ENCODE results near the gene ROBO1.

Gene ROBO1

DNA sequence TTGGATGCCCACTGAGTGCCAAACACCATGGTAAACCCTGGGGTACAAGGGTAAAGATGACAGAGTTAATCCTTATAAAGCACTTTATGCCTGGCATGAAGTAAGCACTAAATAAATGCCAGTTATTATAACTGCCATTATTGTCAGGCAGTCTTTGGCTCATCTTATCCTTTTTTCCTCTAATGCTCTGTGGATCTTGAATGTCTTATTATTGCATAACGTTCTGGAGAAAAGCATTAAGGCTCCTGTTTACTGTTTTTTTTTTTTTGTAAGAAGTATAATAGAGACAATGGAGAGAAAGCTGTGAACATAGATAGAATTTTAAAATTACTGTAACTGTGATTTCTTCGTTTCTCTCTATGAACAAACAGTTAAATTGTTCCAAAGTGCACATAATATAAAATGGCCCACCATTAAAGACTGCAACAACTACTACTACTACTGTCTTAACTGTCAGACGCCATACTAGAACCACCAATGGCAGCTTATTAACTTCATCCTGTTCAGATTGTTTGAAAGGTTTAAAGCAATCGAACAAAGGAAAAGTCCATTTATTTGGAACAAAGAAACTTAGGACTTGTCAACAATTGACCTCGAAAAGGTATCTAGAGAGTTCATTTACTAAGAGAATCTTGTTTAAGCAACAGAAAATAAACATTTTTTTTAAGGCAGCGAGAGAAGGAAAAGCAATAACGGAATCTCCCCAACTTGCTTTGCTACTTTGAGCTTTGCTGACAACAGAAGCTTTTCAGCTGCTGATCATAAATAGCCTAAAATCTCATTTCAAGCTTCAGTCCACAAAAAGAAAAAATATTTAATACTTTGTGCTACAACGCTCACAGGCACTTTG, 520.7 kb downstream of the ROBO1 start:
- in situ Hi-C loops (cut with HindIII; ENCODE audit: low pct_ligation_motif_present, low pct_unique_long_range_greater_than_20kb, low sequenced_read_pairs), result no loop called here
- no peak for DNase-seq

DNA sequence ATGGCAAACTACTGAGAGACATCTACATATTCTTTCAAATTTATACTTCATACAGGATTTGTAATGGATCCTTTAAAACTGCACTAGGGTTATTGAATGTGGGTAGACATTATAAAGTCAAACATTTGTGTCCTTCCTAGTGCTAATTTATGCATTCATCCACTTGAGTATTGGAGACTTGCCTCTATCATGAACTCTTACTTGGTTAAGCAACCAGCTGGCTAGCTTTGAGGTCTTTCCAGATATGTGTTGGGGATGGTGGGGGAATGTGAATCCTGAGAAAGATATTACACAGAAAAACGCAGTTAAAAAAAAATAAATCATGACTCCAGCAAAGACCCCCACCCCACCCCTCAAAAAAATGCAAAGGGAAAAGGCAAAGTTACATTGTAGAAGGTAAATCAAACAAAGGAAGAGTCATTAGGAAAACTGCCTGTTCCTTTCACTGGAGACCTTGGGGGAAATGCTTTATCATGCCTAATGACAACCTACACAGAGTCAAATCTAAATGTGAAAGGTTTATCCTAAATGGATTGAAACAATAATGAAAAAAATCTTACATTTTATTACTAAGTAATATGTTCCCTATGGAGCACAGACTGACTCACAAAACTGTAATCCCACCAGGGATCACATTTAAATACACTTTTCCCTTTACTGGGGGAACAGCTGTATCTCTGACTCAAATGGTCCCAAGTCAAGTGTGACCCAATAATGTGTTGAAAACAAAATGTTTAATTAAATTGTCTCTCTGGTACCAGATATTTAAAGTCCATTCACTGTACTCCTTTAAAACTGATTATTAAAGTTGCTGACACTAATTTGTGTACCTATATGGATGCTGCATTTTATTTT, 522.3 kb downstream of the ROBO1 start:
- DNase-seq, result no peak
- in situ Hi-C loops (cut with HindIII; ENCODE audit: low pct_ligation_motif_present, low pct_unique_long_range_greater_than_20kb, low sequenced_read_pairs), result no loop called here

DNA sequence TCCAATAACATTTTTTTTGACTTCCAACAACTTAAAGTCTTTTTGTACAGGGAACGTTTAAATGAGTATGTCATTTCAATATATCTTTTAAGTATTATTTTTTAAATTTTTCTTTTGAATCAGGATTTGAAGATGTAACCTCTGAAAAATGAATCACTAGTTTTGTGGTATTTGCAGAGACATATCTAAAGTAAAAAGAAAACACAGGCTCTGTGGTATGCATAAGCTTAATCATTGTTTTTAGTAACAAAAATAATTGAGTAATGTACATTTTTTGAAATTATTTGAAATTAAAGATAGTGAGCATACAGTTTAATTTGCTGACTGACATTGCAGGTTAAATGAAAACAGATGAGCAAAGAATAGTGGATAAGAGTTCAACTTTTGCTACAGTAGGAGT, 531.3 kb downstream of the ROBO1 start:
- no peak for DNase-seq
- in situ Hi-C loops (cut with HindIII; ENCODE audit: low pct_ligation_motif_present, low pct_unique_long_range_greater_than_20kb, low sequenced_read_pairs), result no loop called here

DNA sequence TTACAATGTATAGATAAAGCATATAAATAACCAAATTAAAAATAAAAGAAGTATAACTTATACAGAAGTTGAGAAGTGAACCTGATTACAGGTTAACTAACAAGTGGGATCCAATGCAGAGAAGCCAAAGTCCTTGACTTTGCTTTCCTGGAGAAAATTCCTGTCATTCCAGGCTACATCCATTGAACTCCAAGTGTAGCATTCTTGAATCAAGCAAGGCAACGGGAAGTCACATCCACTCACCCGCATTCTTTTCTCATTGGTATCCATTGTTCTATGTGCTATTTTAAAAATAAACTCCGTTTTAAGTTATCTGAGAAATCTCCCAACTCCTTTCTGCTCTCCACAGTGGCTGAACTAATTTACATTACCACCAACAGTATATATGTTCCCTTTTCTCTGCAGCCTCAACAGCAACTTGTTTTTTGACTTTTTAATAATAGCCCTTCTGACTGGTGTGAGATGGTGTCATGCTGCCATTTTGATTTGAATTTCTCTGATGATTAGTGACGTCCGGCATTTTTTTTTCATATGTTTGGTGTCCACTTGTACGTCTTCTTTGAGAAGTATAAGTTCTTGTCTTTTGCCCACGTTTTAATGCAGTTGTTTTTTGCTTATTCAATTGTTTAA, 534.3 kb downstream of the ROBO1 start:
- in situ Hi-C loops (cut with HindIII; ENCODE audit: low pct_ligation_motif_present, low pct_unique_long_range_greater_than_20kb, low sequenced_read_pairs), result no loop called here
- DNase-seq, result no peak

DNA sequence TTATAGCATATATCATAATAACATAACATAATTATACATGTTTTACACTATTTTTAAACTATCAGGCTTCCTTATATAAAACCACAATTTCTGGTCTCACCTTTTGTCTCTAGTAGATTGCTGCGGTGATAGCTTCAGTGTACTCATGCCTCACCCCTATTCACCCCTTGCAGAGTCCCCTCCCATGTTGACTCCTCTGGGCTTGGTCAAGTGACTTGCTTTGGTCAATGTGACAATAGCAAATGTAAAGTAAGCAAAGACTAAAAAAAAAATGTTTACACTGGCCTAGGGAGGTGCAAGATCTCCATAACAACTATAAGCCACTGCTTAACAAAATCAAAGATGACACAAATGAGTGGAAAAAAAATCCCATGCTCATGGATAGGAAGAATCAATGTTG, 537.5 kb downstream of the ROBO1 start:
- in situ Hi-C loops (cut with HindIII; ENCODE audit: low pct_ligation_motif_present, low pct_unique_long_range_greater_than_20kb, low sequenced_read_pairs), result no loop called here
- DNase-seq, result no peak

DNA sequence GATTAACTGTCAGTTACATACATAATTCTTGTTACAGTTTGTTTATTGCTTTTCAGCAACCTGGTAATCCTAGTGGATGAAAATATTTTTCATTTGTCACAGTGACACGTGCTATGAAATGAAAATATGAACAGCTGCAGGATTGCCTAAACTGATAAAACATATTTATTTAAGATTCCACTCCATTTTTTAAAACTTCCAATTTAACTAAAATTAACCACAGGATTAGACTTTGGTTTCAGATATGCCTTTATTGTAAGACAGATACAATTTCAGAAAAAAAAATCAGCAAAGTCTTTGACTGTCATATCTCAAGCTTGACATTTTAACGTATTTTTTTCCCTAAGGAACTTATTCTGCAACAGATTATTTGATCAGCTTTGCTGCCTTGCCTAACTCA, 550.7 kb downstream of the ROBO1 start:
- in situ Hi-C loops (cut with HindIII; ENCODE audit: low pct_ligation_motif_present, low pct_unique_long_range_greater_than_20kb, low sequenced_read_pairs), result no loop called here
- DNase-seq, result no peak

DNA sequence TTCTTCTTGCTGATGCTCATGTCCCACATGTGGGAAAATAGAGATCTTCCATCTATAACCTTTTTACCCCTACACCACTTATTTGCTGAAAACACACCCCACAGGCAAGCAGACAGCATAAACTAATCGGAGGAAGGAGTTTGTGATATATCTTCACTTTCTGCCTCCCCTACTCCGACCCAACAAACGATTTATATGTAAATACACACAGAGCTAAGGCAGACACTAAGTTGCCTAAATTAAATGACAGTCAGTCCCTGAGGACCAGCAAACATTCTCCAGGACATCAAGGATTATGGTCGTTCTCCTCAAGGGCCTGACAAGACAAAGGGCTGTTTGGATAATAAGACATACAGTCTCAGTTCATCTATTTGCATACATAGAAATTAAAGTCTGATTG, 552.5 kb downstream of the ROBO1 start:
- no peak for DNase-seq
- in situ Hi-C loops (cut with HindIII; ENCODE audit: low pct_ligation_motif_present, low pct_unique_long_range_greater_than_20kb, low sequenced_read_pairs), result no loop called here

DNA sequence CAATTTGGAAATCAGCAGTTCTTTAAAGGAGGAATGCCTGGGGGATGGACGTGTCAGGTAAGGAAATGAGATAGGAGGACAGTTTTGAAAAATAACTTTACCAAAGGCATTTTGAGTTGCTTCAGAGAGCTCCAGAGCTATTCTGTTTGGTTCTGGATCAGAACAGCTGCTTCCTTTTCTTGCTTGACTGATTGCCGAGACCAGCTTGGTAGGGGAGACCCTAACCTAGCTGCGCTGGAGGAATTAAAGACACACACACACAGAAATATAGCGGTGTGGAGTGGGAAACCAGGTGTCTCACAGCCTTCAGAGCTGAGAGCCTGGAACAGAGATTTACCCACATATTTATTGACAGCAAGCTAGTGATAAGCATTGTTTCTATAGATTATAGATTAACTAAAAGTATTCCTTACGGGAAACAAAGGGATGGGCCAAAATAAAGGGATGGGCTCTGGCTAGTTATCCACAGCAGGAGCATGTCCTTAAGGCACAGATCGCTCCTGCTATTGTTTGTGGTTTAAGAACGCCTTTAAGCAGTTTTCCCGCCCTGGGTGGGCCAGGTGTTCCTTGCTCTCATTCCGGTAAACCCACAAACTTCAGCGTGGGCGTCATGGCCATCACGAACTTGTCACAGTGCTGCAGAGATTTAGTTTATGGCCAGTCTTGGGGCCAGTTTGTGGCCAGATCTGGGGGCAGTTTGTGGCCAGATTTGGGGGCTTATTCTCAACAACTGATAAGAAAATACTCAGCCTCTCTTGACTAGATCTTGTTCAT, 556.0 kb downstream of the ROBO1 start:
- DNase-seq, result no peak
- in situ Hi-C loops (cut with HindIII; ENCODE audit: low pct_ligation_motif_present, low pct_unique_long_range_greater_than_20kb, low sequenced_read_pairs), result no loop called here

DNA sequence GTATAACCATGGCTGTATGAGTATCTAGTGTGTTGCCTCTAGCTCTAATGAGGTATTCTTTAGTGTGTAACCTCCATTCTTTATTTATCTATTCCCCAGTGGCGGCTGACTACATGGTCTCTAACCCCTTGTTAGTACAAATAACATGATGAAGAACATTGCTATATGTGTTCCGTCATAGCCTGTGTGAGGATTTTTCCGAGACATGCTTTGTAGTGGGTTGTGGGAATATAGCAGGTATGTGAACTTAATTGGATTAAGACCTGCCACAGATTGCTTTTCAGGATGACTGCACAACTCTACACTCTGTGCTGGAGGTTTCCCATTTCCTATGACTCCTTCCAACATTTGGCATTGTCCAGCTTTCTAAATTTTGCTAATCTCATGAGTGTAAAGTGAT, 563.4 kb downstream of the ROBO1 start:
- in situ Hi-C loops (cut with HindIII; ENCODE audit: low pct_ligation_motif_present, low pct_unique_long_range_greater_than_20kb, low sequenced_read_pairs), result no loop called here
- DNase-seq, result no peak

DNA sequence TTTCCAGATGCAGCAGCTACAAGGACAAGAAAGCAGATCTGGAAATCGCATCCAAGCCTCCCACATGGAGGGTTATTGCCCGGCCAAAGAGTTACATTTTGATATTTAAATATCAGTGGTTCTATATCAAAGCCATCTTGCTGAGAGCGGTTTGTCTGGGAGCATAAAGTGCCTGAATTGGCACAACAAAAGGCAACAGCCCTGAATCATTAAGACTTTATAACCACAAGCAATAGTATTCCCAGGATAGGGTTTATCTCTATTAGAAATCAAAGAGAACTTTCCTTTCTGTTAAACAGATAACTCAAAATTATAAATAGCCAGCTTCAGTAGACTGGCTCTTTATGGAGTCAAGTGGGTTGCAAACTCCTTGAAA, 564.7 kb downstream of the ROBO1 start:
- no peak for DNase-seq
- in situ Hi-C loops (cut with HindIII; ENCODE audit: low pct_ligation_motif_present, low pct_unique_long_range_greater_than_20kb, low sequenced_read_pairs), result no loop called here

DNA sequence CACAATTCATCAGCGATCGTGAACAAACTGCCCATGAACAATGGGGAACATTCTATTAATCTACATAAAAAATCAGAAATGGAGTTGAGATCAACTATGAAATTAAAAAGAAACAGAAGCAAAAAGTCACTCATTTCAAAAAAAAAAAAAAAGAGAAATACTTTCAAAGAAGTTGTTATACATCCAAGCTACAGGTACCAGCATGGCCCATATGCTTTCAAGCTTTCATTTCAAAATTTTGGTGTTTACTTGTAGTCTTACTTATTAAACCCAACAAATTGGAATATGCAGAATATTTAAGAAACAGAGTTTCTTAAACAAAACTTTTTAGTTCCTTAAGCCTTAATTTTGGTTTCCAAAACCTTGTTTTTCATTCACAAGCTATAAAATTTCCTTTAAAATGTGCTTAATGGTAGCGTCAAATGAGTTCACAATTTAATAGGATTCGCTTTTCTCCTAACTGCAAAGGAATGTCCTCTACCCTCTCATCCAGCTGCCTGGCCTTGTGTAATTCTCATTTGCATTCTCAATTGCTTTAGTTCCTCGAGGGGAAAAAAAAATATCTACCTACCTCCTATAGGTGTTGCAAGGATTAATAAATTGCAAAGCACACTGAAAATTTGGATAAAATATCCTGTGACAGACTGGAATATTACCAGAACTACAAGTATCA, 565.2 kb downstream of the ROBO1 start:
- DNase-seq, result no peak
- in situ Hi-C loops (cut with HindIII; ENCODE audit: low pct_ligation_motif_present, low pct_unique_long_range_greater_than_20kb, low sequenced_read_pairs), result no loop called here

DNA sequence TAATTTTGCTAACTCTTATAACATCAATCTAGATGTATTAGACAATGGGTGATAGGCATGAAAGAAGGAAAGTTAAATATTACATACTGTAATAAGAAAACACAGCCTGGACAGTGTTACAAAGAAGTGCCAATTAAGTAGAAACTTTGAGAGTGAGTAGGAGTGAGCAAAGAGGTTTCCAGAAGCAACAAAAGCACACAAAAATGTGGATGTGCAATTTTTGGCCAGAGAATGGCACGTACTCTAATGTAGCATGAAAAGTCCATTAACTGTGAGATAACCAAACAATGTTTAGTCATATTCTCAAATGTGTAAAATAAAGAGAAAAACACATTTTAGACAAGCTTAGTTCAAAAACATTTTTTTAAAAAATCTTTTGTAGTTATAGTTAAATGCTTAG, 567.3 kb downstream of the ROBO1 start:
- DNase-seq, result no peak
- in situ Hi-C loops (cut with HindIII; ENCODE audit: low pct_ligation_motif_present, low pct_unique_long_range_greater_than_20kb, low sequenced_read_pairs), result no loop called here

DNA sequence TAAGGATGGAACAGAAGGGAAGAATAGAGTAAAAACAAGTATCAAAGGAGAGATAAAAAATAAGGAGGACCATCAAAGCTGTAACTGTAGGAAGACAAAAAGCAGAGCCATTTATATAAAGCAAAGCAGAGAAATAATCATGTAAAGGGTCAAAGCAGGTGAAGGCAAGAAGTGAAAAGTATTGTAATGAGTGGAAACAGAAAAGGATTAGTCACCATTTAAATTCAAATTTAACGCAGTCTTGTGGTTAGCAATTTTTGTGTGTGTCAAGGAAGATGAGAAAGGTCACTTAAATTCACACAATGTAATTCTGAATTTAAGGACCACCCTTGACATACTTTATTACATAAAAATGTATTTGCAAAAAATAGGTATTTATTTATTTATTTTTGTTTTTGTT, 567.8 kb downstream of the ROBO1 start:
- no peak for DNase-seq
- in situ Hi-C loops (cut with HindIII; ENCODE audit: low pct_ligation_motif_present, low pct_unique_long_range_greater_than_20kb, low sequenced_read_pairs), result no loop called here

DNA sequence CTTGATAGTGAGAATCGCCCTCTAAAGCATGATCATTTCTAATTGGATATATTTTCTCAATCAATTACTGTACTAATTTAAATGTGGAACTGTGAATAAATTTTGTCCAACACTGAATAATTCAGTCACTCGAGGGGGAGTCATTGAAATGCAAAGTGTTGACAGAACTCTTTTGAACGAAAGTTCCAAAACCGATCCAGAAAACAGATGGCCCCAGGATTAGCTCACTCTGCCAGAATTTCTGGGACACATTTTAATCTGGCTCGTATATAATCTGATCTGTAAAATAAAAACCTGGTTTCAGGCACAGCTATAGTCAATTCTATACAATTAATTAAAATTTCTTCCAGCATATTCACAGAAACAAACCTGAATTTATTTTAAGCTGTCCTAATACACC, 580.4 kb downstream of the ROBO1 start:
- in situ Hi-C loops (cut with HindIII; ENCODE audit: low pct_ligation_motif_present, low pct_unique_long_range_greater_than_20kb, low sequenced_read_pairs), result no loop called here
- DNase-seq, result no peak

DNA sequence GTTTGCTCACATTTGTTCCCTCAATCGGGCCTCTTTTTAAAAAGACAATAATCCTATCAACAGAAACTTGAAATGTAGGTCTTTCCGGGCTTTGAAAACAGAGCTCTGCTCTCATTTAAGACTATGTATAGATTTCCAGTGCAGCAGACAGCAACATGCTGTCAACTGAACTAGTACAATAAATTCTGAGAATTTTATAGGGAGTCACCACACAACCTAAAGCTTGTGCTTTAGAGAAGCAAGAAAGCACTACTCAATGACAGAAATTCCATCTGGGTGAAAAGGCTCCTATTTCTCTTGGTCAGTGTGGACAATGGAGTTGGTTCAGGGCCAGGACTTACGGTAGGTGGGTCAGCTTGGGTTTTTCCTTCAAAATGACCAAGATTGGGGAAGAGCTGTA, 583.5 kb downstream of the ROBO1 start:
- in situ Hi-C loops (cut with HindIII; ENCODE audit: low pct_ligation_motif_present, low pct_unique_long_range_greater_than_20kb, low sequenced_read_pairs), result no loop called here
- DNase-seq, result no peak

DNA sequence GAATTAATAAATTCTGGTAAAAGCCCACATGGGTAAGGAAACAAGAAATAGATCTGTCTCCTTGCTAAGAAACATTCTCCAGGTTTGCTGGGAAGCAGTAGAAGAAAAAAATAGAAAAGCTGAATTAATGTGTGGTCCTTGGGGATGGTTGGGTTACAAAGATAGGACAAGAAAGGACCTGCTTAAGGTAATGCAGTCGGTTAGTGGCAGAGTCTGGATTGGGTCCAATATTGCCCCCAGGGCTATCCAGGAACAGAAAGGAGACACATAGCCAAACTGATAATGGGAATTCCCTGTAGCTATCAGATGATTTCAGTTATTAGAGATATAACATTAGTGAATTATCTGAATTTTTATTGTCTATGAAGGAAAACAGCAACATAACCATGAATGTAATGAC, 584.3 kb downstream of the ROBO1 start:
- no peak for DNase-seq
- in situ Hi-C loops (cut with HindIII; ENCODE audit: low pct_ligation_motif_present, low pct_unique_long_range_greater_than_20kb, low sequenced_read_pairs), result no loop called here

DNA sequence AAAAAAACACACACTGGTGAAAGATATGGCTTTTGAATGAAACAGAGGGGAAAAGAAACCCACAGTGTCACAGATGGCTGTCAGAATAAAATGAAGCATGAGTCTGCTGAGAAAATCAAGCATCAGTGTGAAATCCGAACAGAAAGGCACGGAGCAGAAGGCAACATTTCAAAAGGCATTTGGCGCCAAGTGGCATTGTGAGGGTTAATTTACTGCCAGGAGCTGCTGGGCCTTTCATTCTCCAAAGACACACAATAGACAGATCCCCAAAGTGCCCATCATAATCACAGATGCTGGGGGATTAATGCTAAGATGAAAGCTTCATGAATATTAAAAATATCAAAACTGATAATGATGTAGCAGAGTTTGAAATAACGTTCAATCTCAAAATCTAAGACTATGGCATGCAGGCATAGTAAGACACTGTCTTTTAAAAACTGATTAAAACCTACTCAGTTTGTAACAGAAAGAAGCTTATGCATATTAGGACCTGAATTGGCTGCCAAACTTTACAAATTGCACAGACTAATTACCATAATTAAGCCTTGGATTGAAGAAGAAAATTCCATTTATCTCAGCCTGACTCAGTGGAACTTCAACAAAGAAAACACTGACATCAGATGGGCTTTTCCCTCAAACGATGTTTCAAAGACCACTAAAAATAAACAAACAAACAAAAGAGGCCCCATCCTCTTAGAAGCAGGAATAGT, 589.2 kb downstream of the ROBO1 start:
- in situ Hi-C loops (cut with HindIII; ENCODE audit: low pct_ligation_motif_present, low pct_unique_long_range_greater_than_20kb, low sequenced_read_pairs), result no loop called here
- DNase-seq, result no peak

DNA sequence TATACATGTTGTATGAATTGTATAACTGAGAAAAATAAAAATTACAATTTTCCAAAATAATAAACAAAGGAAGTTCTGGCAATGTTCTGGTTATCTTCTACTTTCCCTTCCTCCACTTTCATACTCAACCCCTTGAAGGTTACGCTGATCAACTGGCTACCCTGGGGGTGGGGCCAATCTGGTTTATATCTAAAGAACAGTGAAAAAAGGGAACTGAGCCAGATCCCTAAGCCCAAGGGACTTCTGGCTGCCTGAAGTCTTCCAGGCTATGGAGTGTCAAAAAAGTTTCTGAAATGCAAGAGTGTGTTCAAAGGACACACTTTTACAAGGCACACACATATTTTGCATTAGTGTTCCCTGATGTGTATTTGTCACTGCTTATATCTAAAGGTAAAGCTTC, 591.9 kb downstream of the ROBO1 start:
- no peak for DNase-seq
- in situ Hi-C loops (cut with HindIII; ENCODE audit: low pct_ligation_motif_present, low pct_unique_long_range_greater_than_20kb, low sequenced_read_pairs), result no loop called here

Measured in ACHN (cell line).